NB4 (cell line): ENCODE results near the gene SLC20A1.

Source experiments
- DNase-seq: peaks from one replicate; pipeline ENCODE4 v3.0.0; 2010; ENCODE audit warnings: low read depth
- H3K4me3 ChIP-seq: one replicate; pipeline ENCODE4 v1.5.1; 2011; ENCODE audit warnings: mild to moderate bottlenecking, low read depth, low read length, moderate library complexity
- MYC ChIP-seq: IDR thresholded peaks from 2 replicates; pipeline ENCODE4 v1.6.1; 2011; ENCODE audit warnings: low read depth, low read length
- POLR2A ChIP-seq: IDR thresholded peaks from 2 replicates; pipeline ENCODE4 v1.6.1; 2011; ENCODE audit warnings: mild to moderate bottlenecking; ENCODE audit not compliant: insufficient read length; ENCODE audit errors: extremely low read depth
- TF ChIP-seq, protein P1 (sequence below): IDR thresholded peaks from one replicate; pipeline ENCODE4 v1.5.1; 2012; ENCODE audit warnings: low read depth, low read length
- TF ChIP-seq, protein P2 (sequence below): IDR thresholded peaks from 2 replicates; pipeline ENCODE4 v1.6.1; 2011; ENCODE audit warnings: low read depth, low read length

SLC20A1 gene

GRCh38 chr2:112673008-112673407 is 27.3 kb downstream of the SLC20A1 start:
- DNase-seq, result no peak
- TF ChIP-seq POLR2A (no peak), MYC (no peak)
- TF ChIP-seq, protein P1, sequence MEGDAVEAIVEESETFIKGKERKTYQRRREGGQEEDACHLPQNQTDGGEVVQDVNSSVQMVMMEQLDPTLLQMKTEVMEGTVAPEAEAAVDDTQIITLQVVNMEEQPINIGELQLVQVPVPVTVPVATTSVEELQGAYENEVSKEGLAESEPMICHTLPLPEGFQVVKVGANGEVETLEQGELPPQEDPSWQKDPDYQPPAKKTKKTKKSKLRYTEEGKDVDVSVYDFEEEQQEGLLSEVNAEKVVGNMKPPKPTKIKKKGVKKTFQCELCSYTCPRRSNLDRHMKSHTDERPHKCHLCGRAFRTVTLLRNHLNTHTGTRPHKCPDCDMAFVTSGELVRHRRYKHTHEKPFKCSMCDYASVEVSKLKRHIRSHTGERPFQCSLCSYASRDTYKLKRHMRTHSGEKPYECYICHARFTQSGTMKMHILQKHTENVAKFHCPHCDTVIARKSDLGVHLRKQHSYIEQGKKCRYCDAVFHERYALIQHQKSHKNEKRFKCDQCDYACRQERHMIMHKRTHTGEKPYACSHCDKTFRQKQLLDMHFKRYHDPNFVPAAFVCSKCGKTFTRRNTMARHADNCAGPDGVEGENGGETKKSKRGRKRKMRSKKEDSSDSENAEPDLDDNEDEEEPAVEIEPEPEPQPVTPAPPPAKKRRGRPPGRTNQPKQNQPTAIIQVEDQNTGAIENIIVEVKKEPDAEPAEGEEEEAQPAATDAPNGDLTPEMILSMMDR, result no peak
- TF ChIP-seq, protein P2, sequence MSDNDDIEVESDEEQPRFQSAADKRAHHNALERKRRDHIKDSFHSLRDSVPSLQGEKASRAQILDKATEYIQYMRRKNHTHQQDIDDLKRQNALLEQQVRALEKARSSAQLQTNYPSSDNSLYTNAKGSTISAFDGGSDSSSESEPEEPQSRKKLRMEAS, result no peak
- no peak overlapping the region for H3K4me3 ChIP-seq

DNA sequence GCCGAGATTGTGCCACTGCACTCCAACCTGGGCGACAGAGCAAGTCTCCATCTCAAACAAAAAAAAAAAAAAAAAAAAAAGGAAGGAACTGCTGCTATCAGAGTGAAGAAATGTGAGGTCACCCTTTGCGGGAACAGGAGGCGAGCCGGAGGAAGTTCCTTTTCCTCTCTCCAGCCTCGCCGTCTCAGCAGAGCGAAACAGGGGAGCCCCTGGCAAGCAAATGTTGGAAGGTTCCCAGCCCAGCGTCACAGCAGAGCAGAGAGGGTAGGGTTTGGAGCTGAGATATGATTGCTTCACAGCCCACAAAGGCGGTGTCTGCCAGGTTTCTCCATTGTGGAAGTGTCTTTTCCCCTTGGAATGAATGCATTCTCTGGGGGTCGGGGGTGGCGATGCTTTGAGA is 28.5 kb downstream of the SLC20A1 start:
- no peak for TF ChIP-seq MYC
- TF ChIP-seq, protein P1, result no peak
- TF ChIP-seq POLR2A, result no peak
- DNase-seq, result peak; percentile 98
- peak overlapping the region; percentile 46 for H3K4me3 ChIP-seq

DNA sequence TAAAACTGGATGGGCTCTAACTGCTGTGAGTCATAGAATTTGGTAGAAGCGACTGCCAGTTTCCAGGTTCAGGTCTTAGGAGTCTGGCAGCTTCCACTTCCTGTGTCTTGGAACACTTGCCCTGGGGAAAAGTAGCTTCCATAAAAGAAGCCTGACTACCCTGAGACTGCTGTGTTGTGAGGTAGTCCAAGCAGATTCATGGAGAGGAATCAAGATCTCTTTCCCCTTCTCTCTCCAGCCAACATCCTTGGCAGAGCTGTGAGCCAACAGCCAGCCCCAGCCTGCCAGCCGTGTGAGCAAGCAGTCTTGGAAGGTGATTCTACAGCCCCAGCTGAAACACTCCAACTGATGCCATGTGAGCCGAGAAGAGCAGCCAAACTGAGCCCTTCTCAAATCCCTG is 33.7 kb downstream of the SLC20A1 start:
- H3K4me3 ChIP-seq, result no peak overlapping the region
- no peak for DNase-seq
- no peak for TF ChIP-seq POLR2A
- TF ChIP-seq, protein P1, result no peak
- TF ChIP-seq, protein P2, result no peak
- TF ChIP-seq MYC, result no peak

- TF ChIP-seq, protein P1, result no peak
- TF ChIP-seq, protein P2, result no peak
- TF ChIP-seq MYC (no peak), POLR2A (no peak)
- no peak overlapping the region for H3K4me3 ChIP-seq
- no peak for DNase-seq
These were observed 34.9 kb downstream of the SLC20A1 start for GRCh38 chr2:112680666-112681101.

GRCh38 chr2:112682101-112682500 is 36.4 kb downstream of the SLC20A1 start:
- no peak overlapping the region for H3K4me3 ChIP-seq
- DNase-seq, result peak; percentile 87
- no peak for TF ChIP-seq MYC
- TF ChIP-seq, protein P2, result peak; percentile 56; the same call in 1 of the 2 replicates

GRCh38 chr2:112683550-112684414 is 38.0 kb downstream of the SLC20A1 start:
- H3K4me3 ChIP-seq, result peak overlapping the region; percentile 1
- TF ChIP-seq POLR2A (no peak), MYC (no peak)
- TF ChIP-seq, protein P1, result no peak
- TF ChIP-seq, protein P2, result 0 out of 2 replicates have a peak, but pooled peaks have one; percentile 38
- peak; percentile 96 for DNase-seq
